NCI-H82 treated with DMSO at 0.1 percent for 48 hours (cell line): ENCODE results near the gene IFNA16.
"Not testable (repeated sequence)": the region's sequence is repeated elsewhere in the genome, so short reads cannot be mapped to it uniquely, and the experiment has no call there.

Source experiments
- DNase-seq: peaks from one replicate; lab custom pipeline; 2025; ENCODE audit not compliant: unreplicated experiment; lab: John Stamatoyannopoulos, UW

IFNA16 gene

DNA sequence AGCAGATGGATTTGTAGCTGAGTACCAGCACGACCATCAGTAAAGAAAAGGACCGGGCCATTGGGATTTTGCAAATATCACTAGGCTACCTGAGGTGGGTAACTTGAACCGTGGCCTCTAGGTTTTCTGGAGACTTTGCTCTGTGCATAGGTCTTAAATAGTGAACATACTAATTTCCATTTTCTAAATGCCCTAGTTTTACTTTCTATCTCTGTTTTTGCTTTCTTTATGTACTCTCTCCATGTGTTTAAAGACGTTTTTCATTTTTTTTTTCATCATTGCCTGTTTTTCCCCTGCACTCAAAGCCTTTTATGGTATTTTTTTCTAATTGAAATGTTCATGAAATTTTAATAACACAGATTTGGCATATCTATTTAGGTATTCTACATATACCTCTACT, 15.0 kb downstream of the IFNA16 start, which contains the start of gene IFNA7:
Gene IFNA7 (minus strand): TSS at position 101 of the 400 bp plus-strand sequence. CDS start 40 bp downstream, at position 61.
- not testable (repeated sequence) for DNase-seq

DNA sequence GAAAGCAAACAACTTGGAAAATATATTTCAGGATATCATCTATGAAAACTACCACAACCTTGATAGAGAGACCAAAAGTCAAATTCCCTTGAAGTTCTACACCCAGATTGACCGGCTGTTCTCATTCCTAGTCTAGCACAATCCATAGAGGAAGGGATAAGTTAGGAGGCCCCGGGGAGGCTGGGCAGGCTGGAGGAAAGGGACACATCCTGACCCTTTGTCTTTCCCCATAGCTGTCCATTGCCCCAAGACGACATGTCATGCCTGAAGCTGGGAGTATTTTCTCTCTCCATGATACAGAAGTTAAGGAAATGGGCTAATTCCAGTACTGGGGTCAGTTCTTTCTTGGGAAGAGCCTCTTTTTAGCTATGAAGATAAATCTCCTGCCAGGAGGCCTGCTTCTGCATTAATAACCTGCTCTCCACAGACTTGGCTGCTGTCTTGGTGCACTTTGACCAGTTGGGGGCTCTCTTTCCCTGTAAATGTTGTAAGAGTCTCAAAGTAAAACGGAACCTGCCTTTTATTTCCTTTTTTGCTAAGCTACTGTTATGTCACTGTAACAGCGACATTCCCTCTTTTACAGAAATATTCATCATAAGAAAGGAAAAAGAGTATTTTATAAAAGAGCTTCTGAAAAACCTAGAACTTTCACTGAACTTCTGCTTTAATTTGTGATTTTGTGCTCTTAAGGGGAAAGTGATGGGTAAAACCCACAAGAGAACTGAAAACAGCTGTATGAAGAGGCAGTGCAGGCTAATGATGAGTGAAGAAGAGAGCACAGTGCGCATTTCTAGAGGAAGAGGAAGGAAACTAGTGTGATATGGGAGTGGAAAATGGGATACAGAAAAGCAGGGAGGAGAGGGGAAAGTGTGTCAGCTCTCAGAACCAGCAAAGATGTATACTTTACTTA, 22.0 kb downstream of the IFNA16 start:
- peak; percentile 1 for DNase-seq

DNA sequence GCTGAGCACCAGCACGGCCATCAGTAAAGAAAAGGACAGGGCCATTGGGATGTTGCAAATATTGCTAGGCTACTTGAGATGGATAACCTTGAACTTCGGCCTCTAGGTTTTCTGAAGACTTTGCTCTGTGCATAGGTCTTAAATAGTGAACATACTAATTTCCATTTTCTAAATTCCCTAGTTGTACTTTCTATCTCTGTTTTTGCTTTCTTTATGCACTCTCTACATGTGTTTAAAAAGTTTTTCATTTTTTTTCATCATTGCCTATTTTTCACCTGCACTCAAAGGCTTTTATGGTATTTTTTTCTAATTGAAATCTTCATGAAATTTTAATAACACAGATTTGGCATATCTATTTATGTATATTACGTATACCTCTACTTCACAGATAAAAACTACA, 29.6 kb downstream of the IFNA16 start, which contains the start of gene IFNA4:
Gene IFNA4 (minus strand): TSS at position 101 of the 400 bp plus-strand sequence. CDS start 56 bp downstream, at position 45.
- not testable (repeated sequence) for DNase-seq

DNA sequence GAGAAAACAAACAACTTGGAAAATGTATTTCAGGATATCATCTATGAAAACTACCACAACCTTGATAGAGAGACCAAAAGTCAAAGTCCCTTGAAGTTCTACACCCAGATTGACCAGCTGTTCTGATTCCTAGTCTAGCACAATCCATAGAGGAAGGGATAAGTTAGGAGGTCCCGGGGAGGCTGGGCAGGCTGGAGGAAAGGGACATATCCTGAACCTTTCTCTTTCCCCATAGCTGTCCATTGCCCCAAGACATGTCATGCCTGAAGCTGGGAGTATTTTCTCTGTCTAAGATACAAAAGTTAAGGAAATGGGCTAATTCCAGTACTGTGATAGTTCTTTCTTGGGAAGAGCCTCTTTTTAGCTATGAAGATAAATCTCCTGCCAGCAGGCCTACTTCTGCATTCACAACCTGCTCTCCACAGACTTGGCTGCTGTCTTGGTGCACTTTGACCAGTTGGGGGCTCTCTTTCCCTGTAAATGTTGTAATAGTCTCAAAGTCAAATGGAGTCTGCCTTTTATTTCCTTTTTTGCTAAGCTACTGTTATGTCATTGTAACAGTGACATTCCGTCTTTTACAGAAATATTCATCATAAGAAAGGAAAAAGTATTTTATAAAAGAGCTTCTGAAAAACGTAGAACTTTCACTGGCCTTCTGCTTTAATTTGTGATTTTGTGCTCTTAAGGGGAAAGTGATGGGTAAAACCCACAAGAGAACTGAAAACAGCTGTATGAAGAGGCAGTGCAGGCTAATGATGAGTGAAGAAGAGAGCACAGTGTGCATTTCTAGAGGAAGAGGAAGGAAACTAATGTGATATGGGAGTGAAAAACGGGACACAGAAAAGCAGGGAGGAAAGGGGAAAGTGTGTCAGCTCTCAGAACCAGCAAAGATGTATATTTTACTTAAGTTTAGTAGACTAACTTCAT, 34.0 kb downstream of the IFNA16 start:
- DNase-seq, result not testable (repeated sequence)

DNA sequence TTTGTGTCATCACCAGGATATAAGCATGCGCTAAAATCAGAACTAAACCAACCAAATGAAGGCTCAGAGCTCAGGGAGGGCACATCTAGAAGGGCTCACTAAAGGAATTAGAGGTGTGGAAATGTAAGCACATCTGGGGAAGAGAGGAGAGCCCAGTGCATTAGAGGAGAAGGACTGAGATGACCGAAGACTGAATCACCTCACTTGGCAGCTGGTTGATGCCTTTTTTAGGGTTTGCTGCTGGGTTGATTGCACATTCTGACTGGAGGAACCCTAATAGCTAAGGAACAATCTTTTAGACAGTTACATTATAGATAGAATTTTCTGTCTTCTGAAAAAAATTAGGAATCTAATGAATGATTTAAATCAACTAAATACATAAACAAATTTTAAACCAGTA, 42.4 kb downstream of the IFNA16 start:
- DNase-seq, result no peak

DNA sequence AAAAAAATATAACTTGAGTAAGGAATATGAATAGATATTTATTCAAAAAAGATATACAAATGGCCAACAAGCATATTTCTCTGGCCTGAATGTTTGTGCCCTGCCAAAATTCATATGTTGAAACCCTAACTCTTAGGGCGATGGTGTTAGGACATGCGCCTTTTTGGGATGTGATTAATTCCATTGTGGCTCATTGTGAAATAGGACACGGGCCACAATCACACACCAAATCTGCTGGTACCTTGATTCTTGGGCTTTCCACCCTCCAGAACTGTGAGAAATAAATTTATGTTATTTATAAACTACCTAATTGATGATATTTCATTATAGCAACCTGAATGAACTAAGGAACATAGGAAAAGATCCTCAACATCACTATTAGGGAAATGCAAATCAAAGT, 45.0 kb downstream of the IFNA16 start:
- no peak for DNase-seq

DNA sequence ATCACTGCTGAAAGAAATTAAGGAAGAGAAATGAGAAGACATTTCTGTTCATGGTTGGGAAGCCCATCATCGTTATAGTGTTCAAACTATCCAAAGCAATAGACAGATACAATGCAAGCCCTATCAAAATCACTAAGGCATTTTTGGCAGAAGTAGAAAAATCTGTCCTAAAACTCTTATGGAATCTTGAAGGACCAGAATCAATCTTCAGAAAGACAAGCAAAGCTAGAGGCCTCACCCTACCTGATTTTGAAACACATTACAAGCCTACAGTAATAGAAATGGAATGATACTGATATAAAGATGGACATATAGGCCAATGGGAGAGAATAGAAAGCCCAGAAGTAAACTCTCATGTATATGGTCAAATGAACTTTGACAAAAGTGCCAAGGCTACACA, 45.8 kb downstream of the IFNA16 start:
- DNase-seq, result no peak

DNA sequence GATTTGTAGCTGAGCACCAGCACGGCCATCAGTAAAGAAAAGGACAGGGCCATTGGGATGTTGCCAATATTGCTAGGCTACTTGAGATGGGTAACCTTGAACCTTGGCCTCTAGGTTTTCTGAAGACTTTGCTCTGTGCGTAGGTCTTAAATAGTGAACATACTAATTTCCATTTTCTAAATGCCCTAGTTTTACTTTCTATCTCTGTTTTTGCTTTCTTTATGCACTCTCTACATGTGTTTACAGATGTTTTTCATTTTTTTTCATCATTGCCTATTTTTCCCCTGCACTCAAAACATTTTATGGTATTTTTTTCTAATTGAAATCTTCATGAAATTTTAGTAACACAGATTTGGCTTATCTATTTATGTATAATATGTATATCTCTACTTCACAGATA, 50.6 kb downstream of the IFNA16 start, which contains the start of gene IFNA21:
Gene IFNA21 (minus strand): TSS at position 101 of the 400 bp plus-strand sequence. CDS start 48 bp downstream, at position 53.
- not testable (repeated sequence) for DNase-seq
